GM10266 (cell line): Measurements from ENCODE around the gene ASTN1.

ENCODE experiments used
- DNase-seq: peaks from one replicate; pipeline ENCODE4 v3.0.0; 2012; ENCODE audit errors: extremely low spot score
- CTCF ChIP-seq: IDR thresholded peaks from 2 replicates; pipeline ENCODE4 v1.5.1; 2012; ENCODE audit warnings: mild to moderate bottlenecking, low read depth; ENCODE audit not compliant: control insufficient read depth, insufficient read depth; ENCODE audit errors: missing control alignments

The ASTN1 gene

GRCh38 chr1:177043597-177043996, 120.9 kb downstream of the ASTN1 start:
- no peak for TF ChIP-seq CTCF
- DNase-seq: no peak

DNA sequence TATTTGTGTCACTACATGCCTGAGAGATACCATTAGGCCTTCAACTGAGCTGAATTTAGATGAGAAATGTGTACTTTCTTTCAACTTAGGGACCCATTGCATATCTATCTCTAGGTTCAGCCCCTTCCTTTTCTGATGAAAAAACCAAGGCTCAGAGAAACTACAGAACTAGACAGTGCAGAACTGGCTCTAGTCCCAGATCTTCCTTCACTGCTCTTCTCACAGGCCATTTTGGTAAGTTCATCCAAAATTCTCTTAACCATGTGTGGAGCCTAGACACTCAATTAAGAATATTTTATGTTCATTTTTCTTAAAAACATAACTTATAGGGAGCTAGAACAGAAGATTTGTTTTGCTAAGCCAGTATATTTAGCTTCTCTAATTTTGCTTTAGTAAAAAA, 128.9 kb downstream of the ASTN1 start:
- TF ChIP-seq CTCF: no peak
- DNase-seq: no peak

DNA sequence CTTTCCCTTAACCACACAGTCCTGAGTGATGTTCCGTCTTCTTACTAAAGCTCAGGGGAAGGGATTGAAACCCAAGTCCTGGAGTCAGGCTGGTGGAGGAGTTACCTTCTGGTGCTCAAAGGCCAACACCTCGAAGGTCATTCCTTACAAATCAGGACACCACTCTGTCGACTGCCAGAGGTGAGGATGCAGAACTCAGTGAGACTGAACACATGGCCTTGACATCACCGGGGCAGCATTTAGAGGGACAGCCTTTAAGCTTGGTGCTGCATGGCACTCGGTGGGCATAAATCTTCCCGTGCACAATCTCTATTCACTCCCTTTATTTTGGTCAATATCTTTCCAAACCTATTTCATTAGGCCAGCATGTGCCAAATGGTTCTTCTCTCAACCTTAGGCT, 130.9 kb downstream of the ASTN1 start:
- no peak for DNase-seq
- TF ChIP-seq CTCF: no peak

GRCh38 chr1:177032434-177032833, 132.1 kb downstream of the ASTN1 start:
- TF ChIP-seq CTCF: no peak
- no peak for DNase-seq

DNA sequence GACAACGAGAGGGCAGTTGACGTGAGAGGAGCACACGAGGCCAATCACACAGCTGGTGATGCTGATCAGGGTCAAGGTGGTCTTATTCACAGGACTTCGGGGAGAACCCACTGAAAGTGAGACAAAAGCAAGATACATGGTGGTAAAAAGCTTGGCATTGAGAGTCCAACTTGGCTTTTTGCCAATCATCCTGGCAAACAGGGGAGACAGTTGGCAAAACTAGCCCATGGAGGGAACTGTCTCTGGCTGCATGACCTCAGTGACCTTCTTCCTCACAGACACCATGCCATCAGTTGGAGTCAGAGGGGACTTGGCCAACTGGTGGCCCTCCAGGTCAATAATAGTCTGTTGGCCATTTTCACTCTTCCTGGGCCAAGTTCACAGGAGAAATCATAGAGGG, 139.9 kb downstream of the ASTN1 start:
- DNase-seq: no peak
- no peak for TF ChIP-seq CTCF

GRCh38 chr1:177023726-177024125, 140.8 kb downstream of the ASTN1 start:
- TF ChIP-seq CTCF: no peak
- DNase-seq: no peak

- DNase-seq: no peak
- TF ChIP-seq CTCF: no peak
Measured at GRCh38 chr1:177023249-177023648, 141.3 kb downstream of the ASTN1 start.
